Measurements from ENCODE around the gene DSCAM.

DNA sequence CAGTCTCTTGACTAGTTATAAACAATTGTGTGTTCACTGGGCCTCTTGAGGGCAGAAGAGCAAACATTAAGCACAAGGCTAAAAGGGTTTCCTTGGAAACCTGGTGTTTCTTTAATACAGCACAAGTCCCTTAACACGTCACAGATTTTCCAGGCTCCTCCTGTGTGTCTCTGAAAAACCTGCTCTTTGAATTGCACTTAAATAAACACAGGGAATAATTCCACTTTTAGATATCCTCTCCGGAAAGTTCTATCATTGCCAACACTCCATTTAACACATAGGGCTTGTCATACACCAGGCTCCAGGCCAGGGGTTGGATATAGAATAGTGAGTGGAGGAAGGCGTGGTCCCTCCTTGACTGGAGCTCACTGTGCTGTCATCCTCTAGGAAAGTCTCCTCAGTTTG, 442.6 kb downstream of the DSCAM start:
- TF ChIP-seq FOSL1 (IDR thresholded peaks at IDR 0.05; ENCODE audit: low read depth) (no peak), POLR2A (IDR thresholded peaks at IDR 0.05; ENCODE audit: borderline replicate concordance, extremely low read depth, insufficient read depth, insufficient read length) (no peak), RAD21 (IDR thresholded peaks at IDR 0.05; ENCODE audit: low read depth) (no peak)

Measured in HCT116 (cell line).